ENCODE measurements around the gene EYS.

DNA sequence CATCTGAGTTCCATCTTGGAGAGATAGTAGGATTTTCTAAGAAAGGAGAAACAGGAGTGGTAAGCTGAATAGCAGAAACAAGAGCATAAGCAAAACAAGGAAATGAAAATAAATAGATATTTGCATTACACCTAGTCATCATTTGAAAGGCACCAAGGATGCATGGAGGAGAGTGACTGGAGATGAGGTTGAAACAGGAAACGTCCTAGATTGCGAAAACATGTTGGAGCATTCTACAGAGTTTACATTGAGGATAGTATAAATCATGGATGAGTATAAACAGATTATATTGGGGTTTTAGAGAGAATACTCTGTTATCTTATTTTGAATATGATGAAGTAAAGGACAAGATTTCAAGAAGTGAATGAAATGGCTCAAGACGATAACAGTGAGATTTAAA lies 507.3 kb downstream of the EYS start:
- TF ChIP-seq CTCF (IDR thresholded peaks at IDR 0.05) (no peak), RCOR1 (IDR thresholded peaks at IDR 0.05; ENCODE audit: low read depth, low read length) (no peak), RFX5 (IDR thresholded peaks at IDR 0.05) (no peak), ESRRA (IDR thresholded peaks at IDR 0.05; ENCODE audit: borderline replicate concordance, low read length) (no peak), TP53 (CRISPR knock-in tag; IDR thresholded peaks at IDR 0.05) (no peak), POLR2A (IDR thresholded peaks at IDR 0.05; ENCODE audit: low read length) (no peak), MAZ (IDR thresholded peaks at IDR 0.05; ENCODE audit: borderline replicate concordance, low read depth, low read length) (no peak), MAFK (IDR thresholded peaks at IDR 0.05; ENCODE audit: partially characterized antibody) (no peak), RNF2 (IDR thresholded peaks at IDR 0.05; ENCODE audit: borderline replicate concordance, low read depth) (no peak), BHLHE40 (IDR thresholded peaks at IDR 0.05; ENCODE audit: low read depth, low read length) (no peak), EP300 (IDR thresholded peaks at IDR 0.05) (no peak), BCL3 (IDR thresholded peaks at IDR 0.05) (no peak)
- TF ChIP-seq, protein P1, sequence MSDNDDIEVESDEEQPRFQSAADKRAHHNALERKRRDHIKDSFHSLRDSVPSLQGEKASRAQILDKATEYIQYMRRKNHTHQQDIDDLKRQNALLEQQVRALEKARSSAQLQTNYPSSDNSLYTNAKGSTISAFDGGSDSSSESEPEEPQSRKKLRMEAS (IDR thresholded peaks at IDR 0.05), result no peak

All from A549 (cell line).